IPS DF 6.9 (cell line): ENCODE measurements around the gene ING5.
"Not testable (repeated sequence)": the region's sequence is repeated elsewhere in the genome, so short reads cannot be mapped to it uniquely, and the experiment has no call there.

Source experiments
- DNase-seq: peaks from one replicate; pipeline ENCODE4 v3.0.0-alpha.2; 2013; ENCODE audit warnings: low read depth, low spot score
- H3K27ac ChIP-seq: one replicate; pipeline ENCODE4 v1.5.1; 2013; ENCODE audit warnings: low read length, control low read depth
- H3K27me3 ChIP-seq: 2 replicates; pipeline ENCODE4 v1.6.1; 2013; ENCODE audit warnings: mild to moderate bottlenecking, low read length; ENCODE audit not compliant: control insufficient read depth, insufficient read depth
- H3K36me3 ChIP-seq: 2 replicates; pipeline ENCODE4 v1.6.1; 2013; ENCODE audit warnings: low read length; ENCODE audit not compliant: control insufficient read depth, insufficient read depth
- H3K4me1 ChIP-seq: 2 replicates; pipeline ENCODE4 v1.6.1; 2013; ENCODE audit warnings: low read length; ENCODE audit not compliant: control insufficient read depth, insufficient read depth
- H3K4me3 ChIP-seq: 2 replicates; pipeline ENCODE4 v1.5.1; 2013; ENCODE audit warnings: mild to moderate bottlenecking, low read length
- H3K9me3 ChIP-seq: 2 replicates; pipeline ENCODE4 v1.6.1; 2013; ENCODE audit warnings: low read length, inconsistent platforms; ENCODE audit not compliant: control insufficient read depth, insufficient read depth
- WGBS: extraction: QIAGEN DNeasy Blood & Tissue Kit; methylation state at CpG from one replicate; pipeline ENCODE4 v1.1.7; 2013; ENCODE audit warnings: mixed read lengths, missing lambda C conversion rate; ENCODE audit not compliant: insufficient read length, insufficient coverage; 5-methylcytosine and 5-hydroxymethylcytosine counted together

Gene ING5

GRCh38 chr2:241751152-241751551 lies 49.3 kb downstream of the ING5 start:
- no peaks in the 10 kb centered on the region for H3K36me3 ChIP-seq
- WGBS = no CpG with 5 or more reads among the region's 15 CpGs

GRCh38 chr2:241751776-241752175 lies 49.9 kb downstream of the ING5 start:
- no peaks in the 10 kb centered on the region for H3K27me3 ChIP-seq
- H3K4me1 ChIP-seq = no peaks in the 10 kb centered on the region
- DNase-seq = no peak
- no peak overlapping the region for H3K4me3 ChIP-seq
- WGBS = no CpG with 5 or more reads among the region's 18 CpGs
- H3K27ac ChIP-seq = no peak overlapping the region
- no peaks in the 10 kb centered on the region for H3K9me3 ChIP-seq
- H3K36me3 ChIP-seq = no peaks in the 10 kb centered on the region

More at GRCh38 chr2:241751152-241751551, 49.3 kb downstream of the ING5 start:
- Histone ChIP-seq H3K4me1 (no peaks in the 10 kb centered on the region), H3K9me3 (no peaks in the 10 kb centered on the region), H3K4me3 (no peak overlapping the region), H3K27ac (no peak overlapping the region), H3K27me3 (no peaks in the 10 kb centered on the region)
- DNase-seq = no peak

GRCh38 chr2:241752253-241752652 lies 50.4 kb downstream of the ING5 start:
- H3K27ac ChIP-seq = no peak overlapping the region
- H3K27me3 ChIP-seq = no peaks in the 10 kb centered on the region
- H3K4me3 ChIP-seq = no peak overlapping the region
- H3K9me3 ChIP-seq = no peaks in the 10 kb centered on the region
- no peaks in the 10 kb centered on the region for H3K4me1 ChIP-seq
- no CpG with 5 or more reads among the region's 14 CpGs for WGBS
- no peak for DNase-seq
- H3K36me3 ChIP-seq = no peaks in the 10 kb centered on the region

- no peaks in the 10 kb centered on the region for H3K4me1 ChIP-seq
- no peak overlapping the region for H3K27ac ChIP-seq
- no peaks in the 10 kb centered on the region for H3K9me3 ChIP-seq
- no CpG with 5 or more reads among the region's 21 CpGs for WGBS
- DNase-seq = no peak
- H3K4me3 ChIP-seq = no peak overlapping the region
- no peaks in the 10 kb centered on the region for H3K27me3 ChIP-seq
- no peaks in the 10 kb centered on the region for H3K36me3 ChIP-seq
These were observed 50.9 kb downstream of the ING5 start for GRCh38 chr2:241752689-241753276.

GRCh38 chr2:241753493-241753892 lies 51.7 kb downstream of the ING5 start:
- H3K27me3 ChIP-seq = no peaks in the 10 kb centered on the region
- no peaks in the 10 kb centered on the region for H3K36me3 ChIP-seq
- H3K9me3 ChIP-seq = no peaks in the 10 kb centered on the region
- no peaks in the 10 kb centered on the region for H3K4me1 ChIP-seq
- DNase-seq = no peak
- H3K27ac ChIP-seq = no peak overlapping the region
- no peak overlapping the region for H3K4me3 ChIP-seq
- no CpG with 5 or more reads among the region's 17 CpGs for WGBS

GRCh38 chr2:241754042-241754441 lies 52.2 kb downstream of the ING5 start:
- Histone ChIP-seq H3K36me3 (no peaks in the 10 kb centered on the region), H3K9me3 (no peaks in the 10 kb centered on the region), H3K4me3 (no peak overlapping the region), H3K27ac (no peak overlapping the region), H3K4me1 (no peaks in the 10 kb centered on the region), H3K27me3 (no peaks in the 10 kb centered on the region)
- WGBS = no CpG with 5 or more reads among the region's 20 CpGs
- no peak for DNase-seq

- no peaks in the 10 kb centered on the region for H3K9me3 ChIP-seq
- no peaks in the 10 kb centered on the region for H3K36me3 ChIP-seq
- no peak overlapping the region for H3K4me3 ChIP-seq
- WGBS = no CpG with 5 or more reads among the region's 18 CpGs
- DNase-seq = no peak
- H3K27me3 ChIP-seq = no peaks in the 10 kb centered on the region
- no peak overlapping the region for H3K27ac ChIP-seq
- no peaks in the 10 kb centered on the region for H3K4me1 ChIP-seq
These were observed 53.3 kb downstream of the ING5 start for GRCh38 chr2:241755166-241755565.

GRCh38 chr2:241755777-241756176 lies 53.9 kb downstream of the ING5 start:
- Histone ChIP-seq H3K4me1 (no peaks in the 10 kb centered on the region), H3K36me3 (no peaks in the 10 kb centered on the region), H3K9me3 (no peaks in the 10 kb centered on the region), H3K27me3 (no peaks in the 10 kb centered on the region), H3K27ac (no peak overlapping the region), H3K4me3 (no peak overlapping the region)
- DNase-seq = no peak
- WGBS = no CpG with 5 or more reads among the region's 27 CpGs

GRCh38 chr2:241759067-241759807 lies 57.4 kb downstream of the ING5 start:
- Histone ChIP-seq H3K4me1 (no peaks in the 10 kb centered on the region), H3K27me3 (no peaks in the 10 kb centered on the region), H3K9me3 (no peaks in the 10 kb centered on the region), H3K27ac (no peak overlapping the region), H3K36me3 (no peaks in the 10 kb centered on the region), H3K4me3 (no peak overlapping the region)
- WGBS = no CpG with 5 or more reads among the region's 20 CpGs
- DNase-seq = no peak

GRCh38 chr2:241759893-241760292 lies 58.1 kb downstream of the ING5 start:
- H3K36me3 ChIP-seq, H3K27me3 ChIP-seq, H3K4me3 ChIP-seq, H3K27ac ChIP-seq, DNase-seq, H3K9me3 ChIP-seq, H3K4me1 ChIP-seq: not testable (repeated sequence)
- WGBS = no CpG with 5 or more reads among the region's 16 CpGs

- no peaks in the 10 kb centered on the region for H3K27me3 ChIP-seq
- no CpG with 5 or more reads among the region's 17 CpGs for WGBS
- H3K4me3 ChIP-seq = no peak overlapping the region
- DNase-seq = no peak
- no peaks in the 10 kb centered on the region for H3K36me3 ChIP-seq
- no peaks in the 10 kb centered on the region for H3K9me3 ChIP-seq
- H3K4me1 ChIP-seq = no peaks in the 10 kb centered on the region
- no peak overlapping the region for H3K27ac ChIP-seq
These were observed 58.5 kb downstream of the ING5 start for GRCh38 chr2:241760301-241760771.
